ENCODE measurements around the gene MED10. TPM values are rescaled to one million over a fixed set of nuclear protein-coding genes. Genes with fewer than 3 reads are reported as not detected.

Gene MED10
- total RNA-seq, 1 donor from 2014 or later = 27.1 TPM

DNA sequence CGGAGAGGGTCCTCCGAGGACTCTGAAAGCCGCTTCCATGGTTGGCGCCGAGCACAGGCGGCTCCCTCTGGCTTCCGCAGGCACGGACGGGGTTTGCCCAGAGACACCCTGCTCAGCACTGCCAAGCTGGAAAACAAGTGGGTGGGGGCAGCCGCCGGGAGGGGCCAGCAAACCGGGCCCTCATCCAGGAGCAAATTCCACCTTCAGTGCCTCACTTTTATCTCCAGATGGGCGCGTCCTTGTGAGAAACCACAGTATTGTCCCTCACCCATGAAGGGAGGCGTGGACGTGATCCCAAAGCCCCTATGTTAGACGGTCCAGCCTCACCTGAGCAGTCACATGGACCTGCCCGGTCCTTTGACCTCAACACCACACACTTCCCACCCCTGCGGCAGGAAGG, 29.0 kb downstream of the MED10 start:
- Mint-ChIP-seq H3K9me3 (ENCODE audit: low read depth) (no peaks in the 10 kb centered on the region), H3K36me3 (ENCODE audit: insufficient read depth) (no peaks in the 10 kb centered on the region), H3K4me3 (ENCODE audit: low read depth) (no peak overlapping the region), H3K4me1 (ENCODE audit: low read depth) (no peaks in the 10 kb centered on the region), H3K27ac (no peak overlapping the region), H3K27me3 (peaks cover 16% of the 10 kb centered on the region)
- TF ChIP-seq, protein P1, sequence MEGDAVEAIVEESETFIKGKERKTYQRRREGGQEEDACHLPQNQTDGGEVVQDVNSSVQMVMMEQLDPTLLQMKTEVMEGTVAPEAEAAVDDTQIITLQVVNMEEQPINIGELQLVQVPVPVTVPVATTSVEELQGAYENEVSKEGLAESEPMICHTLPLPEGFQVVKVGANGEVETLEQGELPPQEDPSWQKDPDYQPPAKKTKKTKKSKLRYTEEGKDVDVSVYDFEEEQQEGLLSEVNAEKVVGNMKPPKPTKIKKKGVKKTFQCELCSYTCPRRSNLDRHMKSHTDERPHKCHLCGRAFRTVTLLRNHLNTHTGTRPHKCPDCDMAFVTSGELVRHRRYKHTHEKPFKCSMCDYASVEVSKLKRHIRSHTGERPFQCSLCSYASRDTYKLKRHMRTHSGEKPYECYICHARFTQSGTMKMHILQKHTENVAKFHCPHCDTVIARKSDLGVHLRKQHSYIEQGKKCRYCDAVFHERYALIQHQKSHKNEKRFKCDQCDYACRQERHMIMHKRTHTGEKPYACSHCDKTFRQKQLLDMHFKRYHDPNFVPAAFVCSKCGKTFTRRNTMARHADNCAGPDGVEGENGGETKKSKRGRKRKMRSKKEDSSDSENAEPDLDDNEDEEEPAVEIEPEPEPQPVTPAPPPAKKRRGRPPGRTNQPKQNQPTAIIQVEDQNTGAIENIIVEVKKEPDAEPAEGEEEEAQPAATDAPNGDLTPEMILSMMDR (IDR thresholded peaks at IDR 0.05; ENCODE audit: unreplicated experiment) = no peak
- no peak for DNase-seq (ENCODE audit: low spot score, unreplicated experiment)

DNA sequence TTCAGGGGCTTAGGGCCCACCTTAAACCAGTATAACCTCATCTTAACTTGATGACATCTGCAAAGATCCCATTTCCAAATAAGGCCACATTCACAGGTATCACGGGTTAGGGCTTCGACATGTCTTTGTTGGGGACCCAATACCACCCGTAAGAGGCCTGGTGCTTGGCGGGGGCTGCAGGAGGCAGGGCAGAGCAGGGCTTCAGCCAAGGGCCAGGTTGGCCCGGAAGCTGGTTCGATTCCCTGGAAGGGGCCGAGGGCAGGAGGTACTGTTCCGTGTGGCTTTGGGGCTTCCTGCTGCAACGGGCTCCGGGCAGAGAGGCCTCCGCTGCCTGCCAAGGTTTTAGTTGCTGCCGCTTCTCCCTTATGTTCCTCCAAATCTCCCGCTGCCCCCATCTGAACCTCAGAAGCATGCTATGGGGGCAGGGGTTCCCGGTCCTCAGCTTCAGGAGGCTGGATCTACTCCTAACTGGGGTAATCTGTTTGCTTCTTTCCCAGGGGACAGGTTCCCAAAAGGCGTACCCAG, 29.8 kb downstream of the MED10 start:
- no peak overlapping the region for H3K4me3 Mint-ChIP-seq (ENCODE audit: low read depth)
- peaks cover 11% of the 10 kb centered on the region for H3K27me3 Mint-ChIP-seq
- no peak for DNase-seq (ENCODE audit: low spot score, unreplicated experiment)
- TF ChIP-seq, protein P1 (IDR thresholded peaks at IDR 0.05; ENCODE audit: unreplicated experiment) = no peak
- no peaks in the 10 kb centered on the region for H3K9me3 Mint-ChIP-seq (ENCODE audit: low read depth)
- H3K27ac Mint-ChIP-seq = no peak overlapping the region
- H3K36me3 Mint-ChIP-seq (ENCODE audit: insufficient read depth) = no peaks in the 10 kb centered on the region
- H3K4me1 Mint-ChIP-seq (ENCODE audit: low read depth) = no peaks in the 10 kb centered on the region

DNA sequence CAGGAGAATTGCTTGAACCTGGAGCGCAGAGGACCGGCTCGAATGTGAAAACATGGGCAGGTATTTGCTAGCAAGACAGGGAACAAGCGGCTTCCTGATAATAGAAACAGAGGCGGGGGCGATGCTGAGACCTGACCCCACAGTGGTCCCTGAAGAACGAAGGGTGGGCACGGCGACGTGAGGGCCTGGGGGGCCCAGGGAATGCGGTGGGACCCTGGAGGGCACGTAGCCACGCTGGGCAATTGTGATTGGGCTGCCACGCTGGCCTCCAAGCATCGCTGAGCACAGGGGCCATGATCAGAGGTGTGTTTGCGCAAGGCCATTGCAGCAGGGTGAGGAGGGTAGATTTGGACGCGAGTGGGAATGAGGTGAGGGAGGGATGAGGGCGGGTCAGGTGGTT, 30.7 kb downstream of the MED10 start:
- H3K9me3 Mint-ChIP-seq (ENCODE audit: low read depth) = no peaks in the 10 kb centered on the region
- H3K4me1 Mint-ChIP-seq (ENCODE audit: low read depth) = no peaks in the 10 kb centered on the region
- no peak overlapping the region for H3K27ac Mint-ChIP-seq
- no peak overlapping the region for H3K4me3 Mint-ChIP-seq (ENCODE audit: low read depth)
- no peak for DNase-seq (ENCODE audit: low spot score, unreplicated experiment)
- TF ChIP-seq, protein P1 (IDR thresholded peaks at IDR 0.05; ENCODE audit: unreplicated experiment) = no peak
- peaks cover 13% of the 10 kb centered on the region for H3K27me3 Mint-ChIP-seq
- H3K36me3 Mint-ChIP-seq (ENCODE audit: insufficient read depth) = no peaks in the 10 kb centered on the region

DNA sequence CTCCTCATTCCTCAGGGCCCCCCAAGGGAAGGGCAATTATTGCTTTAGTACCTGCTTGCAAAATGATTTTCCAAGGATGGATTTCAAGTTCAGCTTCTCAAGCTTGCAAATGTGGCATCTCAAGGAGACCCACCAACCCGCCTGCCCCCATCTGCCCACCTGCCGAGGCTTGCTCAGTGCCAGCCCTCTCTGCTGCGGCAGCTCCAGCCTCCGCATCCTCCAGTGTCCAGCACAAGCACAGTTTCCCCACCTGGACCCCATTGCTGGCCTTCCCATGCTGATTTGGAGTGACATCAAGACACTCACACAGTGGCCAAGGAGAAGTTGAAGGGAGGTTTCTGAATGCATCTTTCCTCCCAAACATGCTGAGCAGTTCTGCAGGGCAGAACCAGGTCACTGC, 31.2 kb downstream of the MED10 start:
- Mint-ChIP-seq H3K4me1 (ENCODE audit: low read depth) (no peaks in the 10 kb centered on the region), H3K9me3 (ENCODE audit: low read depth) (no peaks in the 10 kb centered on the region), H3K27ac (no peak overlapping the region), H3K27me3 (peaks cover 14% of the 10 kb centered on the region), H3K36me3 (ENCODE audit: insufficient read depth) (no peaks in the 10 kb centered on the region), H3K4me3 (ENCODE audit: low read depth) (no peak overlapping the region)
- TF ChIP-seq, protein P1 (IDR thresholded peaks at IDR 0.05; ENCODE audit: unreplicated experiment) = no peak
- DNase-seq (ENCODE audit: low spot score, unreplicated experiment) = no peak

DNA sequence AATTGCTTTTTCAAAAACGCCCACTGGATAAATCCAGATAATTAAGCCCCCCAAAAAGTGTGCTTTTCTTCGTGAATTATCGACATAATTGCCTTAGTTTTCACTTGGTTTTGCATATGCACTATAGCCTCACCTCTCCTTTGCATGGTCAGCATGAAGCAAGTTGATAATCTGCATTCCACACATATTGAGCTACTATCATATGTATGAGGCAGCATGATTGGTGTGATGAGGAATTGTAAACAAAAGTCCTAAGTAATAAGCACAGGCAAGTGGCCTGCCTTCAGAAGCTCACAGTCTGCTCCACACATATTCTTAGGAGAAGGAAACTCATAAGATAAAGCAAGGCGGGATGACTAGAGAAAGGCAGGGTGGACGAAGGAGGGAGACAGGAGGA, 33.8 kb downstream of the MED10 start:
- TF ChIP-seq, protein P1 (IDR thresholded peaks at IDR 0.05; ENCODE audit: unreplicated experiment) = no peak
- no peak overlapping the region for H3K27ac Mint-ChIP-seq
- DNase-seq (ENCODE audit: low spot score, unreplicated experiment) = no peak
- peaks cover 10% of the 10 kb centered on the region for H3K27me3 Mint-ChIP-seq
- H3K4me1 Mint-ChIP-seq (ENCODE audit: low read depth) = no peaks in the 10 kb centered on the region
- H3K36me3 Mint-ChIP-seq (ENCODE audit: insufficient read depth) = no peaks in the 10 kb centered on the region
- H3K4me3 Mint-ChIP-seq (ENCODE audit: low read depth) = no peak overlapping the region
- no peaks in the 10 kb centered on the region for H3K9me3 Mint-ChIP-seq (ENCODE audit: low read depth)
